ENCODE data around the gene ATP13A3. TPM values are rescaled to one million over a fixed set of nuclear protein-coding genes. Genes with fewer than 3 reads are reported as not detected.

Gene ATP13A3
- total RNA-seq, 1 experiment from 2014 or later = 121 TPM

DNA sequence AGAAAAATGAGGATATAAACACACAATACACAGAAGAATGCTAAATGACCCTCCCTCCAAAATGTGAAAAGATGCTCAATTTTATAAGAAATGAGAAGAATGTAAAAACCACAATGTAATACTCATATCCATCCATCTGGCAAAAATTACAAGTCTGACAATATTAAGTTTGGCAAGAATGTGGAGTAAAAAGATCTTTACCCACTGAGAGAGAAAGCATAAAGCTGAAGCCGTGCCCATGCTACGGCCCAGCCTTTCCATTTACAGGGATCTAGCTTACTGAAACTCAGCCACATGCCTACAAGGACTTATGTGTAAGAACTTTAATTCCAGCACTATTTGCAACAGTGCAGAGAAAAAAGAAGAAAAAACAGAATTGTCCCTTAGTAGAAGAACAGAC, 42.9 kb downstream of the ATP13A3 start:
- BruUV-seq (replicated peaks) = no TSS peak
- H3K27me3 ChIP-seq (replicated peaks; ENCODE audit: insufficient read depth, low read depth, low read length, poor library complexity) = no peaks in the 10 kb centered on the region
- POLR2A ChIA-PET (ENCODE audit: low non-redundant PET) = no interaction called here
- peaks cover 70% of the 10 kb centered on the region for H3K36me3 ChIP-seq (ENCODE audit: insufficient read depth, low read length, poor library complexity, severe bottlenecking)
- no peaks in the 10 kb centered on the region for H3K9me3 ChIP-seq (ENCODE audit: low read depth, low read length, poor library complexity, severe bottlenecking)
- intact Hi-C loops (cut with micrococcal nuclease; ENCODE audit: unreplicated experiment) = no loop called here
- no peak for DNase-seq (ENCODE audit: low spot score)
- H3K27ac ChIP-seq (ENCODE audit: low read depth, low read length, poor library complexity, severe bottlenecking) = no peak overlapping the region
- no peak overlapping the region for H3K4me3 ChIP-seq (ENCODE audit: low read depth, low read length, poor library complexity, severe bottlenecking)
- CTCF ChIA-PET = no interaction called here
- no peaks in the 10 kb centered on the region for H3K4me1 ChIP-seq (ENCODE audit: insufficient read depth, low read length, poor library complexity, severe bottlenecking)
- TF ChIP-seq CTCF (conservative IDR thresholded peaks at IDR 0.05; ENCODE audit: low read depth, low read length) (no peak), EZH2 (IDR thresholded peaks at IDR 0.05; ENCODE audit: borderline replicate concordance, low read depth, low read length, poor library complexity, severe bottlenecking) (no peak)

GRCh38 chr3:194440756-194441155, 46.0 kb downstream of the ATP13A3 start:
- peaks cover 68% of the 10 kb centered on the region for H3K36me3 ChIP-seq (ENCODE audit: insufficient read depth, low read length, poor library complexity, severe bottlenecking)
- H3K27me3 ChIP-seq (replicated peaks; ENCODE audit: insufficient read depth, low read depth, low read length, poor library complexity) = no peaks in the 10 kb centered on the region
- POLR2A ChIA-PET (ENCODE audit: low non-redundant PET) = no interaction called here
- intact Hi-C loops (cut with micrococcal nuclease; ENCODE audit: unreplicated experiment) = no loop called here
- TF ChIP-seq EZH2 (IDR thresholded peaks at IDR 0.05; ENCODE audit: borderline replicate concordance, low read depth, low read length, poor library complexity, severe bottlenecking) (no peak), CTCF (conservative IDR thresholded peaks at IDR 0.05; ENCODE audit: low read depth, low read length) (no peak)
- H3K4me3 ChIP-seq (ENCODE audit: low read depth, low read length, poor library complexity, severe bottlenecking) = no peak overlapping the region
- H3K9me3 ChIP-seq (ENCODE audit: low read depth, low read length, poor library complexity, severe bottlenecking) = no peaks in the 10 kb centered on the region
- DNase-seq (ENCODE audit: low spot score) = no peak
- CTCF ChIA-PET = no interaction called here
- no peak overlapping the region for H3K27ac ChIP-seq (ENCODE audit: low read depth, low read length, poor library complexity, severe bottlenecking)
- BruUV-seq (replicated peaks) = no TSS peak
- H3K4me1 ChIP-seq (ENCODE audit: insufficient read depth, low read length, poor library complexity, severe bottlenecking) = no peaks in the 10 kb centered on the region

- Histone ChIP-seq H3K4me1 (ENCODE audit: insufficient read depth, low read length, poor library complexity, severe bottlenecking) (no peaks in the 10 kb centered on the region), H3K36me3 (ENCODE audit: insufficient read depth, low read length, poor library complexity, severe bottlenecking) (peaks cover 68% of the 10 kb centered on the region), H3K4me3 (ENCODE audit: low read depth, low read length, poor library complexity, severe bottlenecking) (no peak overlapping the region), H3K27ac (ENCODE audit: low read depth, low read length, poor library complexity, severe bottlenecking) (no peak overlapping the region), H3K27me3 (replicated peaks; ENCODE audit: insufficient read depth, low read depth, low read length, poor library complexity) (no peaks in the 10 kb centered on the region), H3K9me3 (ENCODE audit: low read depth, low read length, poor library complexity, severe bottlenecking) (no peaks in the 10 kb centered on the region)
- TF ChIP-seq CTCF (conservative IDR thresholded peaks at IDR 0.05; ENCODE audit: low read depth, low read length) (no peak), EZH2 (IDR thresholded peaks at IDR 0.05; ENCODE audit: borderline replicate concordance, low read depth, low read length, poor library complexity, severe bottlenecking) (no peak)
- no peak for DNase-seq (ENCODE audit: low spot score)
- intact Hi-C loops (cut with micrococcal nuclease; ENCODE audit: unreplicated experiment) = no loop called here
- ChIA-PET CTCF (no interaction called here), POLR2A (ENCODE audit: low non-redundant PET) (no interaction called here)
- no TSS peak for BruUV-seq (replicated peaks)
Observed at GRCh38 chr3:194439881-194440550, 46.8 kb downstream of the ATP13A3 start.
